Spleen (tissue), 11 donors: ENCODE results near the gene GRIK5. TPM values are rescaled to one million over a fixed set of nuclear protein-coding genes. Genes with fewer than 3 reads are reported as not detected.

Experiments
- DNase-seq: peaks from one replicate; pipeline ENCODE4 v3.0.0-alpha.2; 2020
- H3K27ac ChIP-seq, 8 donors: fragments of 200-600 bp; sonication (generic) in 7 of 8; 1 replicate in 4 of 8; 2 replicates in 4 of 8; pipeline versions ENCODE4 v1.5.0 to v1.8.0; 2016 to 2021; ENCODE audit warnings: inconsistent platforms in 4 of 8, mild to moderate bottlenecking in 4 of 8, moderate library complexity in 1 of 8
- H3K27me3 ChIP-seq, 7 donors: fragments of 200-600 bp; sonication (generic) in 6 of 7; replicated peaks in 1 of 7; 1 replicate in 4 of 7; 2 replicates in 3 of 7; pipeline versions ENCODE4 v1.5.0 to v1.8.0; 2016 to 2021; ENCODE audit warnings: inconsistent platforms in 3 of 7, mild to moderate bottlenecking in 1 of 7
- H3K36me3 ChIP-seq, 6 donors: fragments of 200-600 bp; sonication (generic) in 5 of 6; 1 replicate in 4 of 6; 2 replicates in 2 of 6; pipeline versions ENCODE4 v1.5.0 to v1.8.0; 2016 to 2021; ENCODE audit warnings: inconsistent platforms in 2 of 6
- H3K4me1 ChIP-seq, 6 donors: fragments of 200-600 bp; sonication (generic) in 5 of 6; 1 replicate in 3 of 6; 2 replicates in 3 of 6; pipeline versions ENCODE4 v1.5.0 to v1.8.0; 2016 to 2021; ENCODE audit warnings: inconsistent platforms in 3 of 6
- H3K4me3 ChIP-seq, 8 donors: fragments of 200-600 bp; sonication (generic) in 7 of 8; 1 replicate in 4 of 8; 2 replicates in 4 of 8; pipeline versions ENCODE4 v1.5.0 to v1.8.0; 2016 to 2021; ENCODE audit warnings: inconsistent platforms in 4 of 8, mild to moderate bottlenecking in 4 of 8, moderate library complexity in 2 of 8
- H3K9me3 ChIP-seq, 8 donors: fragments of 200-600 bp; sonication (generic) in 7 of 8; 1 replicate in 4 of 8; 2 replicates in 4 of 8; pipeline versions ENCODE4 v1.5.0 to v1.8.0; 2016 to 2021; ENCODE audit warnings: inconsistent platforms in 4 of 8
- POLR2A ChIP-seq, 3 donors: fragments of 450-650 bp; IDR thresholded peaks; one replicate each; pipeline ENCODE4 v1.5.1; 2017; ENCODE audit warnings: antibody characterized with exemption in 3 of 3, mild to moderate bottlenecking in 1 of 3
- POLR2AphosphoS5 ChIP-seq, 3 donors: sonication (generic); formaldehyde crosslinking; IDR thresholded peaks; one replicate each; pipeline ENCODE4 v1.5.1; 2017; ENCODE audit warnings: antibody characterized with exemption in 3 of 3
- whole genome bisulfite sequencing, 5 donors: extraction: QIAGEN DNeasy Blood & Tissue Kit in 3 of 5; methylation state at CpG; one replicate each; pipeline versions ENCODE4 v1.1.5 to v1.1.7; 2013 to 2018; 5-methylcytosine and 5-hydroxymethylcytosine counted together
- intact Hi-C: fragments of 100-400 bp; cut with DNase I; formaldehyde crosslinking; loops from one replicate; pipeline ENCODE4 v1.15.0; 2023; ENCODE audit warnings: low total_unique reads
- polyA plus RNA-seq, 3 donors: library from polyadenylated mRNA; stranded (reverse); fragments of 200-250 nt; gene quantifications; one replicate each; pipeline ENCODE4 v1.2.1, GENCODE V29; 2013
- total RNA-seq, 7 donors: library from RNA; depleted of rRNA in 3 of 7; stranded (reverse); fragments of >200 nt in 3 of 7; fragmentation: NEBNext Ultra II Directional in 4 of 7; extraction: Animal tissue kit (Norgen Biotek cat#: 25700) in 4 of 7; gene quantifications; one replicate each; pipeline versions ENCODE4 v1.1.0 to v1.2.1, GENCODE V29; 2016 to 2021
- TF ChIP-seq, protein P1 (sequence below), 11 experiments: fragments of 200-600 bp in 7 of 11; fragments of 450-650 bp in 4 of 11; sonication (generic) in 4 of 11; IDR thresholded peaks in 8 of 11; conservative IDR thresholded peaks in 3 of 11; 1 replicate in 7 of 11; 2 replicates in 4 of 11; pipeline versions ENCODE4 v1.4.0 to v1.8.0; 2016 to 2021; ENCODE audit warnings: antibody characterized with exemption in 11 of 11, inconsistent platforms in 4 of 11, mild to moderate bottlenecking in 1 of 11
- donor health status: healthy with polysubstance abuse.
- donor health status: DM: no; HTN: no; CAD: no; lungs with moderate emphysema.
- donor health status: DM: no; HTN: no; CAD: no.
- donor health status: Bipolar disorder and iron deficiency.
- donor health status: healthy.
- donor health status: DM: no; HTN: no; CAD: no.
- donor health status: DM: yes; HTN: yes; CAD: no.

The GRIK5 gene
- total and polyA plus RNA-seq, 10 donors, result 0.94 to 4.7 (median 2.1) TPM

DNA sequence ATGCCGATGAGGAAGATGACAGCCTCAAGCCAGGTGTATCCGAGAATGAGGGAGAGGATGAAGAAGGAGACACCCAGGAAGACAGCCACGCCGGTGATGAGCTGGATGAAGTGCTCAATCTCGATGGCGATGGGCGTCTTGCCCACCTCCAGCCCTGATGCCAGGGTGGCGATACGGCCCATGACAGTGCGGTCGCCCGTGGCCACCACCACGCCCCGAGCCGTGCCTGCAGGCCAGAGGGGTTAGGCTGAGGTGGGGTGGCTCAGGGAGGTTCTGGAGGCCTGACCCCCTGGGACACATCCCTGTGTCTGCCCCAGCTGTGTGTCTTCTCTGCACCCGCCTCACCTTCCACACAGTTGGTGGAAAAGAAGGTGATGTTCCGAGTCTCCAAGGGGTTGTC is 85.0 kb downstream of the GRIK5 start:
- Histone ChIP-seq H3K9me3 (no peaks in the 10 kb centered on the region), H3K4me1 (no peaks in the 10 kb centered on the region), H3K36me3 (no peaks in the 10 kb centered on the region), H3K4me3 (no peak overlapping the region), H3K27me3 (no peaks in the 10 kb centered on the region), H3K27ac (no peak overlapping the region)
- TF ChIP-seq POLR2A (IDR thresholded peaks at IDR 0.05), result no peak
- no peak for TF ChIP-seq POLR2AphosphoS5 (IDR thresholded peaks at IDR 0.05)
- TF ChIP-seq, protein P1, sequence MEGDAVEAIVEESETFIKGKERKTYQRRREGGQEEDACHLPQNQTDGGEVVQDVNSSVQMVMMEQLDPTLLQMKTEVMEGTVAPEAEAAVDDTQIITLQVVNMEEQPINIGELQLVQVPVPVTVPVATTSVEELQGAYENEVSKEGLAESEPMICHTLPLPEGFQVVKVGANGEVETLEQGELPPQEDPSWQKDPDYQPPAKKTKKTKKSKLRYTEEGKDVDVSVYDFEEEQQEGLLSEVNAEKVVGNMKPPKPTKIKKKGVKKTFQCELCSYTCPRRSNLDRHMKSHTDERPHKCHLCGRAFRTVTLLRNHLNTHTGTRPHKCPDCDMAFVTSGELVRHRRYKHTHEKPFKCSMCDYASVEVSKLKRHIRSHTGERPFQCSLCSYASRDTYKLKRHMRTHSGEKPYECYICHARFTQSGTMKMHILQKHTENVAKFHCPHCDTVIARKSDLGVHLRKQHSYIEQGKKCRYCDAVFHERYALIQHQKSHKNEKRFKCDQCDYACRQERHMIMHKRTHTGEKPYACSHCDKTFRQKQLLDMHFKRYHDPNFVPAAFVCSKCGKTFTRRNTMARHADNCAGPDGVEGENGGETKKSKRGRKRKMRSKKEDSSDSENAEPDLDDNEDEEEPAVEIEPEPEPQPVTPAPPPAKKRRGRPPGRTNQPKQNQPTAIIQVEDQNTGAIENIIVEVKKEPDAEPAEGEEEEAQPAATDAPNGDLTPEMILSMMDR (IDR thresholded peaks at IDR 0.05 in 8 of 11, conservative IDR thresholded peaks at IDR 0.05 in 3 of 11), result no peak
- intact Hi-C loops, result no loop called here
- WGBS, 5 donors, result 91 to 96% (median 94%) methylated on average over 14 to 17 of the region's 17 CpGs
- DNase-seq, result no peak

DNA sequence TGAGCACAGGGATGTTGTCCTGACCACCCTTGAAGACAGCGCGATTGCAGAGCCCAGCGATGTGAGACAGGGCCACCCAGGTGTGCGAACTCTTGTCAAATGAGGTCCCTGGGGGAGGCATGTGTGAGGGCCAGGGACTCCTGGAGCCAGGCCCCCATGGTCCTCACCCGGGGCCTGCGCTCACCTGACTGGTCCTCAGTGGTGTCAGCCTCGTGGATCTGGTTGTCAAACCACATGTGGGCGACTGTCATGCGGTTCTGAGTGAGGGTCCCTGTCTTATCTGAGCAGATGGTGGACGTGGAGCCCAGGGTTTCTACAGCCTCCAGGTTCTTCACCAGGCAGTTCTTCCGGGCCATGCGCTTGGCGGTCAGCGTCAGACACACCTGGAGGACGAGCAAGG is 88.3 kb downstream of the GRIK5 start:
- Histone ChIP-seq H3K9me3 (no peaks in the 10 kb centered on the region), H3K27ac (no peak overlapping the region), H3K36me3 (no peaks in the 10 kb centered on the region), H3K4me1 (no peaks in the 10 kb centered on the region), H3K4me3 (no peak overlapping the region), H3K27me3 (no peaks in the 10 kb centered on the region)
- 87 to 94% (median 89%) methylated on average over 10 to 15 of the region's 15 CpGs for WGBS, 5 donors
- intact Hi-C loops, result no loop called here
- DNase-seq, result no peak
- TF ChIP-seq, protein P1 (IDR thresholded peaks at IDR 0.05 in 8 of 11, conservative IDR thresholded peaks at IDR 0.05 in 3 of 11), result no peak
- no peak for TF ChIP-seq POLR2A (IDR thresholded peaks at IDR 0.05)
- TF ChIP-seq POLR2AphosphoS5 (IDR thresholded peaks at IDR 0.05), result no peak

DNA sequence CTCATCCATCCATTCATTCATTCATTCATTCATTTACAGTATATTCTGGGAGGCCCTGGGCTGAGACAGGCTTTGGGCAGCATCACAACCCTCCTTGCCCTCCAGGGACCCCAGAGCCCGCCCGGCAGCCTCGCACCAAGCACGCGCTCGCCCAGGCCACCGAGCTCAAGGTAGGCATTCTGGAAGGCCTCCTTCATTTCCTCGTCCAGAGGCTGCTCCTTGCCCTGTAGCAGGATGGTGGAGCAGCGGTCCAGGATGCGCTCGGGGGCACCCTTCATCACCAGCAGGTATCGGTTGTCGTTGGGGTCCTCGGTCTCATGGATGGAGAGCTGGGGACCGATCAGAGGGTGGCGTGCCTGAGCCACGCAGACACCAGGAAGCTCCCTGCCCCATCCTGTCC is 91.5 kb downstream of the GRIK5 start:
- H3K27me3 ChIP-seq, result no peaks in the 10 kb centered on the region
- H3K4me1 ChIP-seq, result no peaks in the 10 kb centered on the region
- H3K36me3 ChIP-seq, result no peaks in the 10 kb centered on the region
- no peak for DNase-seq
- H3K4me3 ChIP-seq, result no peak overlapping the region
- 85 to 94% (median 90%) methylated on average over 13 to 17 of the region's 17 CpGs for WGBS, 5 donors
- TF ChIP-seq POLR2AphosphoS5 (IDR thresholded peaks at IDR 0.05), result no peak
- TF ChIP-seq POLR2A (IDR thresholded peaks at IDR 0.05), result no peak
- TF ChIP-seq, protein P1 (IDR thresholded peaks at IDR 0.05 in 8 of 11, conservative IDR thresholded peaks at IDR 0.05 in 3 of 11), result no peak
- H3K27ac ChIP-seq, result no peak overlapping the region
- no peaks in the 10 kb centered on the region for H3K9me3 ChIP-seq
- intact Hi-C loops, result no loop called here

DNA sequence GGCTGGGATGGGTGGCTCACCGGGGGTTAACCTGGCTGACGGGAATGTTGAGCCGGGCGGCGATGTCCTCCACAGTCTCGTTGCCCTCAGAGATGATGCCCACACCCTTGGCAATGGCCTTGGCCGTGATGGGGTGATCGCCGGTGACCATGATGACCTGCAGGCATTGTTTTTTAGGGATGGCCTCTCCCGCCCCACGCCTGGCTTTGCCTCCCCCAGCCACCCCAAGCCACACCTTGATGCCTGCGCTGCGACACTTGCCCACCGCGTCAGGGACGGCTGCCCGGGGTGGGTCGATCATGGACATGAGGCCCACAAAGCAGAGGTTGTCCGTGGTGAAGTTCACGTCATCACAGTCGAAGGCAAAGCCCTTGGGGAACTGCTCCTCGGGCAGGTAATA is 92.1 kb downstream of the GRIK5 start:
- Histone ChIP-seq H3K9me3 (no peaks in the 10 kb centered on the region), H3K27ac (no peak overlapping the region), H3K4me3 (no peak overlapping the region), H3K36me3 (no peaks in the 10 kb centered on the region), H3K27me3 (no peaks in the 10 kb centered on the region), H3K4me1 (no peaks in the 10 kb centered on the region)
- TF ChIP-seq POLR2A (IDR thresholded peaks at IDR 0.05) (no peak), POLR2AphosphoS5 (IDR thresholded peaks at IDR 0.05) (no peak)
- TF ChIP-seq, protein P1 (IDR thresholded peaks at IDR 0.05 in 8 of 11, conservative IDR thresholded peaks at IDR 0.05 in 3 of 11), result no peak
- no peak for DNase-seq
- 80 to 89% (median 84%) methylated on average over 14 to 22 of the region's 22 CpGs for WGBS, 5 donors
- intact Hi-C loops, result no loop called here
